ENCODE results near the gene NDUFA8. TPM values are rescaled to one million over a fixed set of nuclear protein-coding genes. Genes with fewer than 3 reads are reported as not detected.

Gene NDUFA8
- polyA plus RNA-seq, 4 donors, result 74.3 to 93.0 (median 80.6) TPM

GRCh38 chr9:122186777-122187470 lies 27.3 kb upstream of the NDUFA8 start:
- no peak for DNase-seq (ENCODE audit: low read depth in 4 of 4, low spot score in 2 of 4)

GRCh38 chr9:122186301-122186700 lies 26.7 kb upstream of the NDUFA8 start:
- DNase-seq (ENCODE audit: low read depth in 4 of 4, low spot score in 2 of 4), result no peak

- DNase-seq (ENCODE audit: low read depth in 4 of 4, low spot score in 2 of 4), result no peak
Observed at GRCh38 chr9:122184551-122184950, 25.0 kb upstream of the NDUFA8 start.

GRCh38 chr9:122183501-122183900 lies 23.9 kb upstream of the NDUFA8 start:
- no peak for DNase-seq (ENCODE audit: low read depth in 4 of 4, low spot score in 2 of 4)

GRCh38 chr9:122180633-122181032 lies 21.1 kb upstream of the NDUFA8 start:
- DNase-seq (ENCODE audit: low read depth in 4 of 4, low spot score in 2 of 4), result no peak

GRCh38 chr9:122179690-122180074 lies 20.1 kb upstream of the NDUFA8 start:
- no peak for DNase-seq (ENCODE audit: low read depth in 4 of 4, low spot score in 2 of 4)

- DNase-seq (ENCODE audit: low read depth in 4 of 4, low spot score in 2 of 4), result no peak
Observed at GRCh38 chr9:122179054-122179689, 19.6 kb upstream of the NDUFA8 start.

- no peak for DNase-seq (ENCODE audit: low read depth in 4 of 4, low spot score in 2 of 4)
Observed at GRCh38 chr9:122176916-122177315, 17.3 kb upstream of the NDUFA8 start.

GRCh38 chr9:122173670-122174069 lies 14.1 kb upstream of the NDUFA8 start:
- no peak for DNase-seq (ENCODE audit: low read depth in 4 of 4, low spot score in 2 of 4)

- no peak for DNase-seq (ENCODE audit: low read depth in 4 of 4, low spot score in 2 of 4)
Observed at GRCh38 chr9:122172131-122172530, 12.6 kb upstream of the NDUFA8 start.

- no peak for DNase-seq (ENCODE audit: low read depth in 4 of 4, low spot score in 2 of 4)
Observed at GRCh38 chr9:122168356-122168755, 8.8 kb upstream of the NDUFA8 start.

- DNase-seq (ENCODE audit: low read depth in 4 of 4, low spot score in 2 of 4), result no peak
Observed at GRCh38 chr9:122164286-122164685, 4.7 kb upstream of the NDUFA8 start.

- DNase-seq (ENCODE audit: low read depth in 4 of 4, low spot score in 2 of 4), result no peak
Observed at GRCh38 chr9:122162415-122162814, 2.8 kb upstream of the NDUFA8 start.

GRCh38 chr9:122159925-122160246 lies 307 bp upstream of the NDUFA8 start:
- DNase-seq (ENCODE audit: low read depth in 4 of 4, low spot score in 2 of 4), result no peak

GRCh38 chr9:122158202-122158601 lies 1.4 kb downstream of the NDUFA8 start:
- DNase-seq (ENCODE audit: low read depth in 4 of 4, low spot score in 2 of 4), result no peak

GRCh38 chr9:122155796-122156195 lies 3.8 kb downstream of the NDUFA8 start:
- DNase-seq (ENCODE audit: low read depth in 4 of 4, low spot score in 2 of 4), result no peak

GRCh38 chr9:122151267-122151828 lies 8.2 kb downstream of the NDUFA8 start:
- DNase-seq (ENCODE audit: low read depth in 4 of 4, low spot score in 2 of 4), result no peak

- no peak for DNase-seq (ENCODE audit: low read depth in 4 of 4, low spot score in 2 of 4)
Observed at GRCh38 chr9:122145592-122145863, 14.1 kb downstream of the NDUFA8 start.

- no peak for DNase-seq (ENCODE audit: low read depth in 4 of 4, low spot score in 2 of 4)
Observed at GRCh38 chr9:122144836-122145591, 14.6 kb downstream of the NDUFA8 start.

GRCh38 chr9:122143876-122144405 lies 15.6 kb downstream of the NDUFA8 start:
- no peak for DNase-seq (ENCODE audit: low read depth in 4 of 4, low spot score in 2 of 4)

GRCh38 chr9:122143296-122143695 lies 16.3 kb downstream of the NDUFA8 start:
- DNase-seq (ENCODE audit: low read depth in 4 of 4, low spot score in 2 of 4), result no peak

- DNase-seq (ENCODE audit: low read depth in 4 of 4, low spot score in 2 of 4), result no peak
Observed at GRCh38 chr9:122141671-122142070, 17.9 kb downstream of the NDUFA8 start.

All from left renal cortex interstitium (tissue), 4 donors.